GM19397 (cell line): Measurements from ENCODE around the gene MAN1C1.

Experiments
- ATAC-seq: cut with Tn5 transposase; IDR thresholded peaks from one replicate; pipeline ENCODE4 v1.9.1; 2021; ENCODE audit warnings: mild to moderate bottlenecking, moderate library complexity; ENCODE audit not compliant: unreplicated experiment

Gene MAN1C1

DNA sequence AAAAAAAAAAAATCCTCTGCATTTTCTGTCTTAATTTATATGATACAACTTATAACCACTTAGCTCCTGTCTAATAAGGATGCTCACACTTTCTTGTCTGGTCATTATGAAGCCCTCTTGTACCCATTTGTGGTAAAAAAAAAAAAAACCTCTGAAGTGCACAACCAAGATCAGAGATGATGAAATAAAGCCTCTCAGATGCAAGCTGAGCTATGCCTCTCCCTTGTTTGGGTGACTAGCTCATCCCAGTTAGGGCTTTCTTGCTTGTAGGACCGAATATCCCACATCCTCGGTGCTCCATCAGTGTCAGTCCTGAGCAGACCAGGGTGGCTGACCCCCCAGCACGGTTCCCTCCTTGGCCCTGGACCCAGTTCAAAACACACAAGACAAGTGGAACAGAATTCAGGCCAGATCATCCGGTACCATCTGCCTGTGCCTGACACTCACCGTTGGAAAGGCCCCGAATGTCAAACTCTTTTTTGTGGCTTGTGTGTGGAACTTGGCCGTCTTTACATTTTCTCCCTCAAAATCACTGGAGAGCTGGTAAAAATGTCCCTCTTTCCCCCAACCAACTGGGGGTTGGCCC is 177.1 kb downstream of the MAN1C1 start:
- no peak for ATAC-seq

- ATAC-seq = no peak
Observed at GRCh38 chr1:25794325-25794724, 177.7 kb downstream of the MAN1C1 start.

DNA sequence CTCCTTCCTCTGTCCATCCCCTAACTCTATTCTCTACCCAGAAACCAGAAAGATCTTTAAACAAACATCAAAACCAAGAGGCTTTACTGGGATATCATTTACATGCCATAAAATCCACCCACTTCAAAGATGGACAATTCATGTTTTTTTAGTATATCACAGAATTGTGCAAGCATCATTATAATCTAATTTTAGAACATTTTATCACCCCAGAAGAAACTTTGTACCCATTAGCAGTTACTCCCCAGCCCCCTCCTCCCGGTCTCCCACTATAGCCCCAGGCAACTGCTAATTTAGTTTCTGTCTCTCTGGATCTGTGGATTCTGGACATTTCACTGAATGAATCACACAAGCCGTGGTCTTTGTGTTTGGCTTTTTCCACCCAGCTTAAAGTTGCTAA is 178.6 kb downstream of the MAN1C1 start:
- no peak for ATAC-seq

- no peak for ATAC-seq
Observed at GRCh38 chr1:25795946-25796810, 179.6 kb downstream of the MAN1C1 start.

- no peak for ATAC-seq
Observed at GRCh38 chr1:25796811-25797458, 180.3 kb downstream of the MAN1C1 start.

DNA sequence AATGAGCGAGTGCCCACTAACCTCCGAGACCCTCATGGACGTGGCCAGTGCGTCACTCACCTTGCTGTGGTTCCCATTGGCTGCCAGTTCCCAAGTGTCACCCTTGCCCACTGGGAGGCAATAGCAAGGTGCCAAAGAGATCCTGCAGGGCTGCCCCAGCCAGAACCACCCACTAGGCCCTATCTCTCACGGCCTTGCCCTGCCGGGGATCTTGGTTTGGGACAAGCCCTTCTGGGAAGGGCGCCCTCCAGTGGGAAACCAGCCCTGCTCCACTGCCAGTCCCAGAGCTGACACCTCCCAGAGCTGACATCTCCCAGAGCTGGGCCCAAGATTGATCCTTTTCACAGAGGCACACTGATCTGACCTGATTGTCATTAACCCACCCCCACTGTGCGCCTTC is 181.3 kb downstream of the MAN1C1 start:
- ATAC-seq = no peak

DNA sequence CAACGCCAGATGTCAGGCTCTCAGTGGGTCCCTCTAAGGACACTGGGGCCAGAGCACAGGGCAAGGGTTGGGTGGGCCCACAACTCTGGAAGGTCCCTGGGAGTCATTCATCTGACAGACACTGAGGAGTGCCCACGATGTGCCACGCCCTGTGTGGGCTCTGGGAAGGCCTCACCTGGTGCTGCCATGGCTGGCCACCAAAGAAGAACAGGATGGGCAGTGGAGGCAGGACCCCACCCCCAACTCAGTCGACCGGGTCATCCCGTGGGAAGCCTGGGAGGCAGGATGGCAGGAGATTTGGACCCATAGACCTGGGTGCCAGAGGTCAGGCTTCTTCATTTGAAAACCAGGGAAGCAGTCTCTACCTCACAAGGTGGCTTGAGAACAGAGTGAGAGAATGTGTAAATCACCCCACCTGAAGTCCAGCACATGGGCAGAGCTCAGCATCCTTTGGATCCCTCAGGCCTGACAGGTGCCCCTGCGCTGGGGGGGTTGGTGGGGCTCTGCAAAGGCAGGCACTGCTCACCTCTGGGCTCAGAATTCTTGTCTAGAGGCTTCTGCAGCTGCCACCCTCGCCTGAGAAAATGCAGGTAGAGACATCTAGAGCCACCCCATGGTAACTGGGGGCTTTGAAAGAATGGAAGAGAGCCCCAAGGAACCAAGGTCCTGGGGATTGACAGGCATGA is 182.2 kb downstream of the MAN1C1 start:
- no peak for ATAC-seq

DNA sequence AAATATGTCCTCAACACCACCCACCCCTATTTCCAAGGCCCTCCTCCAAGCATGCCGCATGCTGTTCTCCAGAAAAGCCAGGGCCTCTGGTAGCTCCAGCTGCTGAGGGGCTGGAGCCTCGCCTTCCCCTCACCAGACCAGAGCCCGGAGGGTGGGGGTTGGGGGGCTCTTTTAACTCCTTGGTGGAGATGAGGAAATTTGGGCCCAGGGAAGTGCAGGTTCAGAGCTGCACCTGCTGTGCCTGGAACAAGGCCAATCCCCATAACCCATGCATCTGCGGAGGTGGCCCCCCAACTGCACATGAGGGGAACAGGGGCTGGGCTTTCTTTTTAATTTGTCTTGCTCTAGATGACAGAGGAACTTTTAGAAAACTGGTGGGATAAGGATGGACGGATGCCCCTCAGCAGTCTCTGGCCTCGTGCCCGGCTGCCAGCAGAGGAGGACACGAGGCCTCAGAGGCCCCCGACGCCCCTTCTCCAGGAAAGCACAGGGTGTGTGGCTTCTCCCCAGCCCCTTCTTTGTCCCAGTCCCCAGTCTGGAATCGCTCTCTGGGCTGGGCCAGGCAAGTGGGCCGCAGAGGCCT is 182.9 kb downstream of the MAN1C1 start:
- no peak for ATAC-seq

- no peak for ATAC-seq
Observed at GRCh38 chr1:25799935-25800702, 183.5 kb downstream of the MAN1C1 start, which contains the start of gene SELENON. Gene SELENON (plus strand): TSS chr1:25800193. CDS start chr1:25800231, 38 bp downstream.

DNA sequence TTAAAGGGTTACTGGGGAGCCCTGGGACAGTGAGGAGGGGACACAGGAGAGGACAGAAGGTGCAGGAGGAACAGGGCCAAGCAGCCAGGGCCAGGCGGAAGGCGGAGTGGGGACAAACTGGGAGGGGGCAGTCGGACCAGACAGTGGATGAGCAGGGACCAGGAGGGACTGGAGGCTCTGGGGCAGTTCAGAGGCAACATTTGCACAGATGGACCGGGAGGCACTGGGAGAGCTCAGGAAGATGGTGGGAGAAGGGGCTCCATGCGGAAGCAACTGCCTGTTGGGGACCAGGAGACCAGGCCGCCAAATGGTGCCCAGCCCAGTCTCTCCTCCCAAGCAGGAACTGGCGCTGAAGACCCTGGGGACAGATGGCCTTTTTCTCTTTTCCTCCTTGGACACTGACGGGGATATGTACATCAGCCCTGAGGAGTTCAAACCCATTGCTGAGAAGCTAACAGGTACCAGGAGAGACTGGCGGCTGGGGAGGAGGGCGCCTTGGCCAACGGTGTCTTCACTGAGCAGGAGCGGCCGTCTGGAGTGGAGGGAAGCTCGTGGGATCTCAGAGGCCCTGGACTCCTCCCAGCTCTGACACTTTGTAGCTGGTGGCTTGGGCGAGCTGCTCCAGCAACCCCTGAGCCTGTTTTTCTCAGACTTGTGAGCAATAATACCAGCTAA is 184.2 kb downstream of the MAN1C1 start:
- no peak for ATAC-seq

- ATAC-seq = no peak
Observed at GRCh38 chr1:25802915-25803314, 186.3 kb downstream of the MAN1C1 start.

DNA sequence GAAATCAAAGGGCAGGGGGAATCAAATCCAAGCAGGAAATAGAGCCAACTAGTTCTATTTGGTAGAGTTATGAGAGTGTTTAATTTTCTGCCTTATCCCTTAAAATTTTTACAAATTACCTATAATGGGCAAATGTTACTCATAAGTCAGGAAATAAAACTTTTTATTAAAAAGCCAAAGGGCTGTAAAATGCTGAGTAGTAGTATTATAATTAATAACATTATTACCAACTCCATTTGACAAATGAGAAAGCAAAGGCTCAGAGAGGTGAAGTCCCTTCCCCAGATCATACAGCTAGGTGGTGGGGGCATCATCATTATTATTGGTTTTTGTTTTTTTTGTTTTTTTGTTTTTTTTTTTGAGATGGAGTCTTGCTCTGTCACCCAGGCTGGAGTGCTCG is 186.8 kb downstream of the MAN1C1 start:
- ATAC-seq = no peak

DNA sequence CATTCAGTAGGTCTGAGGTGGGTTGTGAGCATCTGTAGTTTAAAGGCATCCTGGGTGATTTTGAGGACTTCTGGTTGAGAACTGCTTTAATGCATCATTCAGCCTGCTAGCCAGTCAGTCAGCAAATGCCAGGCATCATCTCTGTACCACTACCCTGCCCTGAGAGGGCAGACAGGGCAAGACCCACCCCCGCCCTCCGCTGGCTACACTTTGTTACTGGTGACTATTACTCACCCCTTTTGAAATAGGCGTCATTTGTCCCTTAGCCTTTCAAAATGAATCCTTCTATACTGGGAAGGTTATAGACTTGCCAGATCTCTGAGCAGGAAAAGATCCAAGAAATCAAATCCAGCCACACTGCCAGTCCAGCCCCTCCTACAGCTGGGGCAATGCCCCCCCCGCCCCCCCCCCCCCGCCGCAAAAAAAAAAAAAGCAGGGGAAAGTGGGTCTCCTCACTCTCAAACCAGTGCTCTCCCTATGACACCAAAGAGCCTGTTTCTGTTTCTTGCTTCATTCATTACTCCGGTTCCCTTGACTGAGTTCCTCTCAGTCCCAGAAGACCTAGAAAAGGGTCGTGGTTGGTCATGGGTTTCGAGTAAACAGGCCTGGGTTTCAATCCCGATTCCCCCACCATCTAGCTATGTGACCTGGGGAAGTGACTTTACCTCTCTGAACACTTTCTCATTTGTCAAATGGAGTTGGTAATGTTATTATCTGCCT is 187.8 kb downstream of the MAN1C1 start:
- ATAC-seq = no peak

DNA sequence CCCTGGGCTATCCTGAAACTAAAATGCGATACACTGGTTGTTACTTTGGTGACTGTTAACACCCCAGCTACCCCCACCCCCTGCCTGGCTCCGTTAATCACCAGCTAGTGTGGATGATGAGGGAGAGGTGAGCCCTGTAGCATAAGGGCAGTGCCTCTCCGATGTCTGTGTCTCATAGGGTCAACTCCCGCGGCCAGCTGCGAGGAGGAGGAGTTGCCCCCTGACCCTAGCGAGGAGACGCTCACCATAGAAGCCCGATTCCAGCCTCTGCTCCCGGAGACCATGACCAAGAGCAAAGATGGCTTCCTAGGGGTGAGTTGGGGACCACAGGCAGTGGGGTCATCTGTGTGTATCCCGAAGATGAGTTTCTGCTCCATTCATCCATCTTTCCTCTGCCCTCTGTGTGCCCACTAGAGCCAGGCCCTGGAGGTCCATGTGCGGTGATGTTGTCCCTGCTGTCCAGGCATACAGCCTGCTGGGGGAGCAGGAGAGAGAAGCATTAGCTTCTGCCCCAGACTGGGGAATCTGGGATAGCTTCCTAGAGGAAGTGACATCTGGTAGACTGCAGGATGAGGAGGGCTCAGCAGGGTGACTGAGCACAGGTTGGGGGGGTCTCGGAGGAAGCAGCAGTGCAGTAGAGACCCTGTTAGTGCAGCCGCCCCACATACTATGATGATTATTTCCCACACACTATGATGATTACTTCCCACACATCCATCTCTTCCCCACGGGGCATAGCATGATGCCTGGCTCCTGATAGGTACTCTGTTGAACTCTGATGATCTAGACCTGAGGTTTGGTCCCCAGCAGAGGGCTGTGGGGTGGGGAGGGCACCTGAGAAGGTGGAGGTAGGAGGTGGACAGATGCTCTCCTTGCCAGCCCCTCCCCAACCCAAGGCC is 188.6 kb downstream of the MAN1C1 start:
- no peak for ATAC-seq

- ATAC-seq = no peak
Observed at GRCh38 chr1:25805863-25806225, 189.3 kb downstream of the MAN1C1 start.

GRCh38 chr1:25806418-25806817 is 189.8 kb downstream of the MAN1C1 start:
- no peak for ATAC-seq

DNA sequence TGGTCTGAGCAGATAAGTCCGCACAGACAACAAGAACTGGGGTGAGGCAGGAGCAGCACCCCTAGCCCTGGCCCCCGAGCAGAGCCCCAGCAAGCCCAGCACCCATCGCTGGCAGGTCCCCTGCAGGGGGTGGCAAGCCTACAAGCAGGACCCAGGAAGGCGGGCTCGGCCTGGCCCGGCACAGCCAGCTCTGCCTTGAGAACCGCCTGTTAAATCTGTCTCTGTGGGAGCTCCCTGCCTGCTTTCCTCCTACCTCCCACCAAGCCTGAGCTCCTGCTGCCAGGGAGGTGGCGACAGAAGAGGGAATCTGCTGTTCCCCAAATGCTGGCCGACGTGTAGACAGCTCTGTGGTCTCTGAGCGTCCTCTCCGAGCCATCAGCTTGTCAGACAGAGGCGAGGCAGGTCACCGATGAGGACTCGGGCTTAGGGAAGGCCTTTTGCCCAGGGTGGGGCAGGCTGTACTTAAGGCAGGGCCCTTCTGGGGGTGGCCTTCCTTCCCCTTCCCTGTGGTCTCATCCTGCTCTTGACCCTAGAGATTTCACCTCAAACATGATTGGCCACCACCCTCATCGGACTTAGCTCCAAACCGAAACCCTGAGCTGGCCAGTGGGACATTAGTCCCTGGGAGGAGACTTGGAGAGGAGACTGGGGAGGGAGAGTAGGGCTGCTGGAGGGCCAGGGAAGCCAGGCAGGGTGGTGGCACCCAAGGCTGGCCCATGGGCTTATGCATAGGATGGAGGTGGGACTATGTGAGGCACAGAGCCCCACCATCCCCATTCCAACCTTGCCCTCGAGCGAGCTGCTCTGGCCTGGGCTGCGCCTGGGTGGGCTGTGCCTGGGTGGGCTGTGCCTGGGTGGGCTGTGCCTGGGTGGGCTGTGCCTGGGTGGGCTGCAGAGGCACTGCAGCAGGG is 191.1 kb downstream of the MAN1C1 start:
- ATAC-seq = no peak
